NB4 (cell line): Measurements from ENCODE around the gene LAG3.
"Not testable (repeated sequence)": the region's sequence is repeated elsewhere in the genome, so short reads cannot be mapped to it uniquely, and the experiment has no call there.

ENCODE experiments used
- DNase-seq: peaks from one replicate; pipeline ENCODE4 v3.0.0; 2010; ENCODE audit warnings: low read depth
- H3K4me3 ChIP-seq: one replicate; pipeline ENCODE4 v1.5.1; 2011; ENCODE audit warnings: mild to moderate bottlenecking, low read depth, low read length, moderate library complexity
- MYC ChIP-seq: IDR thresholded peaks from 2 replicates; pipeline ENCODE4 v1.6.1; 2011; ENCODE audit warnings: low read depth, low read length
- POLR2A ChIP-seq: IDR thresholded peaks from 2 replicates; pipeline ENCODE4 v1.6.1; 2011; ENCODE audit warnings: mild to moderate bottlenecking; ENCODE audit not compliant: insufficient read length; ENCODE audit errors: extremely low read depth
- TF ChIP-seq, protein P1 (sequence below): IDR thresholded peaks from one replicate; pipeline ENCODE4 v1.5.1; 2012; ENCODE audit warnings: low read depth, low read length
- TF ChIP-seq, protein P2 (sequence below): IDR thresholded peaks from 2 replicates; pipeline ENCODE4 v1.6.1; 2011; ENCODE audit warnings: low read depth, low read length

The LAG3 gene

DNA sequence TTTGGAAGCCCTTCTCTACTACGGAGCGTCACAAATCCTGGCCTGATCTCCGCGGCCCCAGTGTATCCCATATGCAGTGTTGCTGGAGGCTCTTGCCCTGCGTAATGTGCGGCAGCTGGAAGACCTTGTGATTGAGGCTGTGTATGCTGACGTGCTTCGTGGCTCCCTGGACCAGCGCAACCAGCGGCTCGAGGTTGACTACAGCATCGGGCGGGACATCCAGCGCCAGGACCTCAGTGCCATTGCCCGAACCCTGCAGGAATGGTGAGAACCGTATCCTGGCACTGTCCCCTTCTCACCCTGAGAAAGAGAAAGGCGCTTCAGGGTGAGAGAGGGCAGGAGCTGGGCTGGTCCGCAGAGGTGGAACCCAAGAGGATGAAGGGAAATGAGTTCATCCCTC, 43.1 kb upstream of the LAG3 start:
- TF ChIP-seq, protein P1, sequence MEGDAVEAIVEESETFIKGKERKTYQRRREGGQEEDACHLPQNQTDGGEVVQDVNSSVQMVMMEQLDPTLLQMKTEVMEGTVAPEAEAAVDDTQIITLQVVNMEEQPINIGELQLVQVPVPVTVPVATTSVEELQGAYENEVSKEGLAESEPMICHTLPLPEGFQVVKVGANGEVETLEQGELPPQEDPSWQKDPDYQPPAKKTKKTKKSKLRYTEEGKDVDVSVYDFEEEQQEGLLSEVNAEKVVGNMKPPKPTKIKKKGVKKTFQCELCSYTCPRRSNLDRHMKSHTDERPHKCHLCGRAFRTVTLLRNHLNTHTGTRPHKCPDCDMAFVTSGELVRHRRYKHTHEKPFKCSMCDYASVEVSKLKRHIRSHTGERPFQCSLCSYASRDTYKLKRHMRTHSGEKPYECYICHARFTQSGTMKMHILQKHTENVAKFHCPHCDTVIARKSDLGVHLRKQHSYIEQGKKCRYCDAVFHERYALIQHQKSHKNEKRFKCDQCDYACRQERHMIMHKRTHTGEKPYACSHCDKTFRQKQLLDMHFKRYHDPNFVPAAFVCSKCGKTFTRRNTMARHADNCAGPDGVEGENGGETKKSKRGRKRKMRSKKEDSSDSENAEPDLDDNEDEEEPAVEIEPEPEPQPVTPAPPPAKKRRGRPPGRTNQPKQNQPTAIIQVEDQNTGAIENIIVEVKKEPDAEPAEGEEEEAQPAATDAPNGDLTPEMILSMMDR: no peak
- TF ChIP-seq MYC (no peak), POLR2A (no peak)
- TF ChIP-seq, protein P2, sequence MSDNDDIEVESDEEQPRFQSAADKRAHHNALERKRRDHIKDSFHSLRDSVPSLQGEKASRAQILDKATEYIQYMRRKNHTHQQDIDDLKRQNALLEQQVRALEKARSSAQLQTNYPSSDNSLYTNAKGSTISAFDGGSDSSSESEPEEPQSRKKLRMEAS: no peak
- no peak for DNase-seq
- no peak overlapping the region for H3K4me3 ChIP-seq

DNA sequence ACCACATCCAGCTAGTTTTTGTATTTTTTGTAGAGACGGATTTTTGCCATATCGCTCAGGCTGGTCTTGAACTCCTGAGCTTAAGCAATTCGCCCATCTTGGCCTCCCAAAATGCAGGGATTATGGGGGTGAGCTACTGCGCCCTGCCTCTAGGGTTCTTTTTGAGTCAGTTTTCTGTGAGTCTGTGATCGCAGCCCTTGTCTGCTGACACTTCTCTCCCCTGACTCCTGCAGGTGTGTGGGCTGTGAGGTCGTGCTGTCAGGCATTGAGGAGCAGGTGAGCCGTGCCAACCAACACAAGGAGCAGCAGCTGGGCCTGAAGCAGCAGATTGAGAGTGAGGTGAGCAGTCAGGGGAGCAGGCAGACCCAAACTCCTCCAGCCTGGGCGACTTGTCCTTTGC, 42.2 kb upstream of the LAG3 start:
- no peak overlapping the region for H3K4me3 ChIP-seq
- TF ChIP-seq MYC (no peak), POLR2A (no peak)
- TF ChIP-seq, protein P2: no peak
- TF ChIP-seq, protein P1: no peak
- DNase-seq: no peak

DNA sequence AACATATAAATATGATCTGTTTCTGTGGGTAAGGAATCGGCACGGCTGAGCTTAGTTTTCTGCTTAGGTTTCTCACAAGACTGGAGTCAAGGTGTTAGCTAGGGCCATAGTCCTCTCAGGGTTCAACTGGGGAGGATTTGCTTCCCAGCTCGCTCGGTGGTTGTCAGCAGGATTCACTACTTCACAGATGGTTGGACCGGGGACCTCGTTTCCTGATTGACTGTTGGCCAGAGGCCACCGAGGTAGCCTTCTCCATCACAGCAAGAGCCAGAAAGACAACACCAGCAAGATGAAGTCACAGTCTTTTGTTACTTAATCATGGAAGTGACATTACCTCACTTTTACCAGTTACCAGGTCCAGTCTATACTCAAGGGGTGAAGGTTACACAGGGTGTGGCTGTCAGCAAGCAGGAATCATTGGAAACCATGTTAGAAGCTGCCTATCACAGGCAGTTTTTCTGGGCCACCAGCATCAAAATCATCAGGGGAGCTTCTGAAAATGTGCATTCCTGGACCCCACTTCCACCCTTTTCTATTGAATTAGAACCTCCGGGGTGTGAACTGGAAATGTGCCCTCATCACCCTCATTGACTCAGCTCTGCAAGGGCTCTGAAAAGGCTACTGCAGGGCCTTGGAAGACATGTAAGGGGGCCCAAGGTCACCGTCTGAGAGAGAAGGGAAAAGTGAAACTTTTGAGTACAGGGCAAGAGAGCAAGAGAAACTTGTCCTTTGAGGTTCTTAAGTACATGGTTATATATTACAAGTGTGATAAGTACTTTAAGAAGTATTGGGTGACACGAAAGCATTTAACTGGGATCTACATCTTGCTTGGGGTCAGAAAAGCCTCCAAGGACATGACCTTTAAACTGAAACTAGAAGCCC, 37.6 kb upstream of the LAG3 start:
- DNase-seq: no peak

DNA sequence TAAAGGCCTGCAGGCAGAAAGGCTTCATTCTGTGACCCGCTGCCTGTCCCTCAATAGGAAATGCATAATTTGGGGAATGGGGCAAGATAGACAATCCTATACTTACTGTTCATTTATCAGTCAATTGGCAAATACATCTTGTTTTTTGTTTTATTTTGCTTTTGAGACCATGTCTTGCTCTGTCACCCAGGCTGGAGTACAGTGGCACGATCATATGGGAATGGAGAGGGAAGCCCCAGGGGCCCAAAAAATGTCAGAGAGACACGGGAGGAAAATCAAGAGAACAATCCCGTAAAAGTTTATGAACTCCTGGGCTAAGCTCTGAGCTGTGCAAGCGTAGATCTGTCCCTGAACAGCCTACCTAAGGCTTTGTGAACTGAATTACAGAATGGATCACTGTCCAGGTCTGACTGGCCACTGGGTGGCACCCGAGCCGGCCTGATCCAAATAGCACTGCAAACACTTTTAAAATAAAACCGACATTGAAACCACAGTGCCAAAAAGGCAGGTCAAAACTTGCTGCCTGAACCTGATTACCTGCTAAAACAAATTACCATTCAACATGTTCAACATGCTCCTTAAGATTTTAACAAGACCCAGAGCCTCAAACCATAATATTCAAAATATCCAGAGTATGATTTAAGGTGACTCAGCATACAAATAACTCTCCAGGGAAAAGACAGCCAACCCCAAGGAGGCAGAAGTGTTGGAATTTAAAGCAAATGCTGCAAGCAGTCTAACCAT, 36.7 kb upstream of the LAG3 start:
- peak; percentile 53 for DNase-seq

More for the DNA sequence above, 37.6 kb upstream of the LAG3 start:
- H3K4me3 ChIP-seq: no peak overlapping the region
- TF ChIP-seq, protein P2: no peak
- TF ChIP-seq POLR2A (no peak), MYC (no peak)
- TF ChIP-seq, protein P1: no peak

DNA sequence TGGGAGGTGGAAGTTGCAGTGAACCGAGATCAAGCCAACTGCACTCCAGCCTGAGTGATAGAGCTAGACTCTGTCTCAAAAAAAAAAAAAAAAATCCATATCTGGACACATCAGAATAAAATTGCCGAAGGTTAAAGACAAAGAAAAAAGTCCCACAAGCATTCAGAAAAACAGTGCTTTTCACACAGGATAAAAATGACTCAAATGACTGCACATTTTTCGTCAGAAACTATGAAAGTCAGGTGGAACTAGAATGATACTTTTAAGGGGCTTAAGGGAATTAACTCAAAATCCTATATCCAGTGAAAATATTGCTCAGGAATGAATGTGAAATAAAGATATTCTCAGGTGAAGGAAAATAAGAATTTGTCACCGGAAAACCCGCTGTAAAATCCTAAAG, 35.6 kb upstream of the LAG3 start:
- no peak overlapping the region for H3K4me3 ChIP-seq
- TF ChIP-seq, protein P1: no peak
- no peak for TF ChIP-seq MYC
- no peak for DNase-seq

More for the DNA sequence above, 36.7 kb upstream of the LAG3 start:
- TF ChIP-seq, protein P2: no peak
- TF ChIP-seq, protein P1: peak; percentile 47
- no peak overlapping the region for H3K4me3 ChIP-seq

DNA sequence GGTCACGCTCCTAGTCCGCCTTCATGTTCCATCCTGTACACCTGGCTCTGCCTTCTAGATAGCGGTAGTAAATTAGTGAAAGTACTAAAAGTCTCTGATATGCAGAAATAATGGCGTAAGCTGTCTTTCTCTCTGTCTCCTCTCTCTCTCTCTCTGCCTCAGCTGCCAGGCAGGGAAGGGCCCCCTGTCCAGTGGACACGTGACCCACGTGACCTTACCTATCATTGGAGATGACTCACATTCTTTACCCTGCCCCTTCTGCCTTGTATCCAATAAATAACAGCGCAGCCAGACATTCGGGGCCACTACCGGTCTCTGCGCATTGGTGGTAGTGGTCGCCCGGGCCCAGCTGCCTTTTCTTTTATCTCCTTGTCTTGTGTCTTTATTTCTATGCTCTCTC, 30.2 kb upstream of the LAG3 start:
- not testable (repeated sequence) for H3K4me3 ChIP-seq, DNase-seq
